AG04450 (cell line): ENCODE data around the gene STIM2. TPM values are rescaled to one million over a fixed set of nuclear protein-coding genes. Genes with fewer than 3 reads are reported as not detected.

Experiments used
- CTCF ChIA-PET: fragments of 300-600, 350-600 bp; formaldehyde crosslinking; extraction: SDS; loops from one replicate; lab custom pipeline; 2022; ENCODE audit warnings: antibody characterized with exemption, inconsistent platforms; lab: Charles Lee
- POLR2A ChIA-PET: fragments of 350-600 bp; formaldehyde crosslinking; extraction: SDS; loops from one replicate; lab custom pipeline; 2021; ENCODE audit warnings: antibody characterized with exemption, inconsistent platforms; lab: Yijun Ruan, JAX
- DNase-seq: peaks from one replicate; pipeline ENCODE4 v3.0.0-alpha.2; 2011; ENCODE audit warnings: low read depth, low spot score
- H3K27ac ChIP-seq: one replicate; pipeline ENCODE4 v1.5.1; 2012; ENCODE audit warnings: low read depth, low read length, control low read depth
- H3K27me3 ChIP-seq: one replicate; pipeline ENCODE4 v1.6.0; 2012; ENCODE audit warnings: low read length; ENCODE audit not compliant: control insufficient read depth, insufficient read depth
- H3K4me3 ChIP-seq: 2 replicates; pipeline ENCODE4 v1.5.1; 2011; ENCODE audit warnings: mild to moderate bottlenecking, low read depth, low read length, control low read depth
- H3K9me3 ChIP-seq: 2 replicates; pipeline ENCODE4 v1.5.1; 2012; ENCODE audit warnings: low read length; ENCODE audit not compliant: control insufficient read depth, insufficient read depth
- polyA plus RNA-seq: library from polyadenylated mRNA; depleted of rRNA; stranded (reverse); fragments of >200 nt; gene quantifications from 2 replicates; pipeline ENCODE4 v1.2.3, GENCODE V29; 2011
- TF ChIP-seq, protein P1 (sequence below): IDR thresholded peaks from 2 replicates; pipeline ENCODE4 v1.5.1; 2011; ENCODE audit warnings: low read depth, low read length, control low read depth, inconsistent platforms

The STIM2 gene
- polyA plus RNA-seq, 1 experiment: 26.8 TPM

DNA sequence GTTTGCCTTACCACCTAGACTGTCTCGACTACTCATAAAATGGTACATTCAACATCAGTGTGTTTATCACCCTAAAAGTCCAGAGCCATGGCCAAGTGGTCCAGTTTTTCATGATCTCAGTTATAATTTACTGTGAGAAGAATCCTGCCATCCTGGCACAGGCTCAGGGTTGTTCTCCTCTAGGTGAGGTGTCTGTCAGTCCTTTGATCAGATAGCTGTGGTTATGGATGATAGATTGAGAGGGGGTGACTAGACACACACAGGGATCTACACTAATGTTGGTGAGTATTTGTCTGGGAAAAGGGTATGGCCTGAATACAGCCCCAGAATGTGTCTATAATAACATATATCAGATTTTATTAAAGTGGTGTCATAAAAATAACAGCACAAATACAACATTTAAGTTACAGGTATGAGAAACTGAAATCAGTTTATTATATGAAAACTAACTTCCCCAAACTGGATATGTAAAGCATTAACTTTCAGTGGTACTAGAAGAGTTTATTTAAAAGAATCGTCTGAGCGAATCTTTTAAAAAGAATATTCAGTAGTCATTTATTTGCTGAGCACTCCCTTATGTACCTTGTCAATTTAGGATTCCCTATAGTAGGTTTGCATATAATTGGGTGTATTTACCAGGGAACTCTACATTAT lies 93.3 kb downstream of the STIM2 start:
- ChIA-PET CTCF (no interaction called here), POLR2A (no interaction called here)
- no peak overlapping the region for H3K4me3 ChIP-seq
- no peaks in the 10 kb centered on the region for H3K9me3 ChIP-seq
- no peaks in the 10 kb centered on the region for H3K27me3 ChIP-seq
- H3K27ac ChIP-seq: no peak overlapping the region
- TF ChIP-seq, protein P1, sequence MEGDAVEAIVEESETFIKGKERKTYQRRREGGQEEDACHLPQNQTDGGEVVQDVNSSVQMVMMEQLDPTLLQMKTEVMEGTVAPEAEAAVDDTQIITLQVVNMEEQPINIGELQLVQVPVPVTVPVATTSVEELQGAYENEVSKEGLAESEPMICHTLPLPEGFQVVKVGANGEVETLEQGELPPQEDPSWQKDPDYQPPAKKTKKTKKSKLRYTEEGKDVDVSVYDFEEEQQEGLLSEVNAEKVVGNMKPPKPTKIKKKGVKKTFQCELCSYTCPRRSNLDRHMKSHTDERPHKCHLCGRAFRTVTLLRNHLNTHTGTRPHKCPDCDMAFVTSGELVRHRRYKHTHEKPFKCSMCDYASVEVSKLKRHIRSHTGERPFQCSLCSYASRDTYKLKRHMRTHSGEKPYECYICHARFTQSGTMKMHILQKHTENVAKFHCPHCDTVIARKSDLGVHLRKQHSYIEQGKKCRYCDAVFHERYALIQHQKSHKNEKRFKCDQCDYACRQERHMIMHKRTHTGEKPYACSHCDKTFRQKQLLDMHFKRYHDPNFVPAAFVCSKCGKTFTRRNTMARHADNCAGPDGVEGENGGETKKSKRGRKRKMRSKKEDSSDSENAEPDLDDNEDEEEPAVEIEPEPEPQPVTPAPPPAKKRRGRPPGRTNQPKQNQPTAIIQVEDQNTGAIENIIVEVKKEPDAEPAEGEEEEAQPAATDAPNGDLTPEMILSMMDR: no peak
- DNase-seq: no peak

DNA sequence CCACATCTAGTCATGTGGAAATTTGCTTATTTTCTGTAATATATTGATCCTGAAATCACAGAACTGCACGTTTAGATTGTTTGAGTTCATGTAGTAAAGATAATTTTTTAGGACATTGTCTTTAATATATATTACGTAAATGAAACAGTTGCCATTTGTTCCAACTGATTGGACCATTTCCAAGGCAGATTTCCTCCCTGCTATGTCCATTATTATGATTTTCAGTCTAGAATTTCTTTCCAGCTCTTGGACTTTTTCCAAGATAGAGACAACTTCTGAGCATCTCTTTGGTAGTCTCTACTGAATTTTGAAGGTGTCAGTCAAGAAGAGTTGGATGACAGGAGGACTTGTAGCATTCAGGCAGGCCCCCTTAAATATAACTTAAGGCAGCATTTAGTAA lies 94.6 kb downstream of the STIM2 start:
- POLR2A ChIA-PET: no interaction called here
- H3K9me3 ChIP-seq: no peaks in the 10 kb centered on the region
- H3K27ac ChIP-seq: no peak overlapping the region
- TF ChIP-seq, protein P1: no peak
- no peak overlapping the region for H3K4me3 ChIP-seq
- CTCF ChIA-PET: no interaction called here
- no peak for DNase-seq
- no peaks in the 10 kb centered on the region for H3K27me3 ChIP-seq

DNA sequence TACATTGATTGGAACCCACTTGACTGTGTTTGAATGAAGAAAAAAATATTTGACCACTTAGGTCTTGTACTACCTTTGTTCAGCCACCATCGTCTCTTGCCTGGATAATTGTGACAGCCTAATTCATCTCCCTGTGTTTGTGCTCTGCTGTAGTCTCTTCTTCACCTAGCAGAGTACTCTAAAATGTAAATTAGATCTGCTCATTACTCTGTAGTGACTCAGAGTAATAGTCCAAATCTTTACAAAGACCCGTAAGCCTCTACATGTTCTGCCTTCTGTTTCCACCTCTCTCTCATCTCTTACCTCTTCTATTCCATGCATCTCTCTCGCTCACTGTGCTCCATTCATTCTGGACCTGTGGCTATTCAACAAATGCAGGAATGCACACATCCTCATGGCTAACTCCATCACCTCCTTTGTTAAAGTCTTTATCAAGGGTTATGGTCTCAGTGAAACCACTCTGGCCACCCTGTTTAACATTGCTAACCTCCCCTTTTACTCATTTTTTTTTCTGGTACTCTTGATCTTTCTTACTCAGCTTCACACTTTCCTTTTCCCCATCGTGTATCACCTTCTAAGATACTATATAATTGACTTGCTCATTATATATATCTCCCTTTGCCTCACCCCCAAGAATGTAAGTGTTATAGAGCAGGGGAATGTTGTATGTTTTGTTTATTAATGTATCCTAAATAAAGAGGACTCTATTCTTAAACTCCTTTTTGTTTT lies 98.4 kb downstream of the STIM2 start:
- POLR2A ChIA-PET: no interaction called here
- H3K27ac ChIP-seq: no peak overlapping the region

DNA sequence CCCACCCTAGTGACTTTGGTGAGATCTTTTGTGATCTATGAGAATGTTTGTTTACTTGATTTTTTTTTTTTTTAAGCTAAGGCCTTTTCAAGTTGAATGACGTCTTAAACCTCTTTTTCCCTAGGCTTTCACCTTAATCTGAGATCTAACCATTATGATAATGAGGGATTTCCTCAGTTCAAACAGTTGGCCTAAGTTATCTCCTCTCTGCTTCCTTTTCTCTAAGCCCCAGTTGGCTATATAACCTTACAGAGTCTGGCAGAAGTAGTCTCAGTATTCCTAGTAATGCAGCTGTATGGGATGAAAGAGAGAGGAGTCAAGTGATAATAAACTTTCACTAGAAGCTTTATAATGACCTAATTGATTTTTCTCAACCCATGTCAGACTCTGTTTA lies 99.0 kb downstream of the STIM2 start:
- Histone ChIP-seq H3K4me3 (no peak overlapping the region), H3K27ac (no peak overlapping the region), H3K27me3 (no peaks in the 10 kb centered on the region), H3K9me3 (no peaks in the 10 kb centered on the region)
- DNase-seq: no peak
- CTCF ChIA-PET: interaction anchor here (0.7 kb wide), 1 partner anchor 500 kb away, joined by 3 read pairs; no protein-coding TSS in a partner anchor
- POLR2A ChIA-PET: no interaction called here
- TF ChIP-seq, protein P1: no peak

More for the DNA sequence above, 98.4 kb downstream of the STIM2 start:
- Histone ChIP-seq H3K9me3 (no peaks in the 10 kb centered on the region), H3K4me3 (no peak overlapping the region), H3K27me3 (no peaks in the 10 kb centered on the region)
- no peak for DNase-seq
- CTCF ChIA-PET: interaction anchor here (0.7 kb wide), 1 partner anchor 499 kb away, joined by 3 read pairs; no protein-coding TSS in a partner anchor
- TF ChIP-seq, protein P1: no peak

DNA sequence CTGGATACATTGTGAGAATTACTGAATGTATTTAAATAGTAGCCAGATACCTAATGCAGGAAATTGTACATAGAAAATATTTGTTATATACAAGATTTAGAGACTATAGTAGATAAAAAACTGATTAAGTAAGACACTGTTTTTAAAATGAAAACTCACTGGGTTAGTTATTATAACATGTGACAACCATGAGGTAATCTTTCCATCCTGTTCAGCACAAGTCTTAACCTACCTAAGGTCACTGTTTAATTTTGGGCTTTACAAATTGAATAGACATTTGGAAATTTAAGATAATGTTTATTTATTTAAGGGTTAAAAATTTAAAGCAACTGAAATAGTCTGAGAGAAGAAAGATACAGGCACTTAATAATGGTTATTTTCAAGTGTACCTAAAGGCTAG lies 102.1 kb downstream of the STIM2 start:
- DNase-seq: no peak
- ChIA-PET POLR2A (no interaction called here), CTCF (no interaction called here)
- no peak overlapping the region for H3K4me3 ChIP-seq
- H3K9me3 ChIP-seq: no peaks in the 10 kb centered on the region
- H3K27me3 ChIP-seq: no peaks in the 10 kb centered on the region
- TF ChIP-seq, protein P1: no peak
- no peak overlapping the region for H3K27ac ChIP-seq
